Tibial nerve (tissue), 4 donors: ENCODE measurements around the gene CAP2. TPM values are rescaled to one million over a fixed set of nuclear protein-coding genes. Genes with fewer than 3 reads are reported as not detected.
"Not testable (repeated sequence)": the region's sequence is repeated elsewhere in the genome, so short reads cannot be mapped to it uniquely, and the experiment has no call there.

Experiments
- DNase-seq, 2 donors: peaks; one replicate each; pipeline ENCODE4 v3.0.0-alpha.2; 2019; ENCODE audit warnings: low spot score in 2 of 2
- H3K27ac ChIP-seq, 4 donors: fragments of 200-600 bp; sonication (generic) in 3 of 4; one replicate each; pipeline ENCODE4 v1.5.1; 2017 to 2019; ENCODE audit warnings: mild to moderate bottlenecking in 1 of 4
- H3K27me3 ChIP-seq, 2 donors: fragments of 200-600 bp; sonication (generic) in 1 of 2; one replicate each; pipeline versions ENCODE4 v1.5.1 to v1.6.0; 2017 to 2019
- H3K36me3 ChIP-seq, 3 donors: fragments of 200-600 bp; sonication (generic); one replicate each; pipeline ENCODE4 v1.5.1; 2018 to 2019
- H3K4me1 ChIP-seq, 4 donors: fragments of 200-600 bp; sonication (generic) in 3 of 4; one replicate each; pipeline ENCODE4 v1.5.1; 2017 to 2019
- H3K4me3 ChIP-seq, 4 donors: fragments of 200-600 bp; sonication (generic) in 3 of 4; one replicate each; pipeline ENCODE4 v1.5.1; 2017 to 2019; ENCODE audit warnings: mild to moderate bottlenecking in 1 of 4, moderate library complexity in 1 of 4
- H3K9me3 ChIP-seq, 4 donors: fragments of 200-600 bp; sonication (generic) in 3 of 4; one replicate each; pipeline ENCODE4 v1.5.1; 2017 to 2019
- EP300 ChIP-seq, 2 donors: sonication (generic); formaldehyde crosslinking; IDR thresholded peaks; one replicate each; pipeline ENCODE4 v1.6.1; 2017; ENCODE audit warnings: antibody characterized with exemption in 2 of 2, mild to moderate bottlenecking in 1 of 2
- POLR2A ChIP-seq, 2 donors: fragments of 450-650 bp; IDR thresholded peaks; one replicate each; pipeline ENCODE4 v1.6.1; 2017; ENCODE audit warnings: antibody characterized with exemption in 2 of 2, mild to moderate bottlenecking in 2 of 2, moderate library complexity in 2 of 2
- WGBS, 2 donors: methylation state at CpG; one replicate each; pipeline ENCODE4 v1.1.5; 2018; 5-methylcytosine and 5-hydroxymethylcytosine counted together
- total RNA-seq, 4 donors: library from RNA; depleted of rRNA; stranded (reverse); fragments of >200 nt; gene quantifications; one replicate each; pipeline ENCODE4 v1.1.0, GENCODE V29; 2016
- TF ChIP-seq, protein P1 (sequence below), 5 experiments: fragments of 200-600 bp in 3 of 5; fragments of 450-650 bp in 2 of 5; sonication (generic) in 3 of 5; IDR thresholded peaks; one replicate each; pipeline ENCODE4 v1.5.1; 2016 to 2019; ENCODE audit warnings: antibody characterized with exemption in 5 of 5, mild to moderate bottlenecking in 3 of 5, moderate library complexity in 2 of 5

CAP2 gene
- total RNA-seq, 4 donors from 2014 or later = 4.2 to 11.8 (median 4.8) TPM

- H3K27ac ChIP-seq = no peak overlapping the region
- H3K27me3 ChIP-seq = no peaks in the 10 kb centered on the region
- H3K9me3 ChIP-seq = no peaks in the 10 kb centered on the region
- no peak overlapping the region for H3K4me3 ChIP-seq
- WGBS, 2 donors = 95% methylated on average over 3 of the region's 3 CpGs
- peaks cover 0 to 17% (median 0%) of the 10 kb centered on the region in 4 donors for H3K4me1 ChIP-seq
- no peak for TF ChIP-seq POLR2A (IDR thresholded peaks at IDR 0.05)
- no peak for TF ChIP-seq EP300 (IDR thresholded peaks at IDR 0.05)
- TF ChIP-seq, protein P1, sequence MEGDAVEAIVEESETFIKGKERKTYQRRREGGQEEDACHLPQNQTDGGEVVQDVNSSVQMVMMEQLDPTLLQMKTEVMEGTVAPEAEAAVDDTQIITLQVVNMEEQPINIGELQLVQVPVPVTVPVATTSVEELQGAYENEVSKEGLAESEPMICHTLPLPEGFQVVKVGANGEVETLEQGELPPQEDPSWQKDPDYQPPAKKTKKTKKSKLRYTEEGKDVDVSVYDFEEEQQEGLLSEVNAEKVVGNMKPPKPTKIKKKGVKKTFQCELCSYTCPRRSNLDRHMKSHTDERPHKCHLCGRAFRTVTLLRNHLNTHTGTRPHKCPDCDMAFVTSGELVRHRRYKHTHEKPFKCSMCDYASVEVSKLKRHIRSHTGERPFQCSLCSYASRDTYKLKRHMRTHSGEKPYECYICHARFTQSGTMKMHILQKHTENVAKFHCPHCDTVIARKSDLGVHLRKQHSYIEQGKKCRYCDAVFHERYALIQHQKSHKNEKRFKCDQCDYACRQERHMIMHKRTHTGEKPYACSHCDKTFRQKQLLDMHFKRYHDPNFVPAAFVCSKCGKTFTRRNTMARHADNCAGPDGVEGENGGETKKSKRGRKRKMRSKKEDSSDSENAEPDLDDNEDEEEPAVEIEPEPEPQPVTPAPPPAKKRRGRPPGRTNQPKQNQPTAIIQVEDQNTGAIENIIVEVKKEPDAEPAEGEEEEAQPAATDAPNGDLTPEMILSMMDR (IDR thresholded peaks at IDR 0.05) = no peak
- no peaks in the 10 kb centered on the region for H3K36me3 ChIP-seq
- no peak for DNase-seq
Measured at GRCh38 chr6:17396256-17396655, 2.9 kb downstream of the CAP2 start.

DNA sequence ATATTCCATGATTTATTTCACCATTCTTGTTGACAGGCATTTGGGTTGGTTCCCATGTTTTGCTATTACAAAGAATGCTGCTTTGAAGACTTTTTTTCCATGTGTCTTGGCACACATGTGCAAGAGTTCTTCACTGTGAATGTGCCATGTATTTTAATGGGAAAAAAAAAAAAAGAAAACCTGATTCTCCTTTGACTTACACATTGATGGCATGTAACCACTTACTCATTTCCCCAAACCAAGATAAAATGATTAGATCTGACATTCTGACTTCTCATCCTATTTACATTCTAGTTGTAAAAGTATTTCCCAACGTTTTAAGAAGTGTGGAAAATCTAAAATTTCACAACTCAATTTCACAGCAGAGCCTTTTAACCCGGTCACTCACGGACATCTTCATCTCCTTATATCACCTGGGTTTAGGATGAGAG lies 4.4 kb downstream of the CAP2 start:
- Histone ChIP-seq H3K27ac (no peak overlapping the region), H3K4me3 (no peak overlapping the region), H3K9me3 (no peaks in the 10 kb centered on the region), H3K36me3 (no peaks in the 10 kb centered on the region), H3K27me3 (no peaks in the 10 kb centered on the region), H3K4me1 (peaks cover 0 to 14% (median 0%) of the 10 kb centered on the region in 4 donors)
- no peak for TF ChIP-seq POLR2A (IDR thresholded peaks at IDR 0.05)
- peak in 1 of 2 donors; percentile 48 for TF ChIP-seq EP300 (IDR thresholded peaks at IDR 0.05)
- TF ChIP-seq, protein P1 (IDR thresholded peaks at IDR 0.05) = no peak
- DNase-seq = no peak
- 69 to 74% methylated on average over 3 of the region's 3 CpGs for WGBS, 2 donors

GRCh38 chr6:17405181-17405943 lies 12.0 kb downstream of the CAP2 start:
- H3K4me3 ChIP-seq, H3K36me3 ChIP-seq, H3K9me3 ChIP-seq, DNase-seq, H3K4me1 ChIP-seq, H3K27ac ChIP-seq, H3K27me3 ChIP-seq: not testable (repeated sequence)
- WGBS, 2 donors = 85 to 90% methylated on average over 7 of the region's 7 CpGs

DNA sequence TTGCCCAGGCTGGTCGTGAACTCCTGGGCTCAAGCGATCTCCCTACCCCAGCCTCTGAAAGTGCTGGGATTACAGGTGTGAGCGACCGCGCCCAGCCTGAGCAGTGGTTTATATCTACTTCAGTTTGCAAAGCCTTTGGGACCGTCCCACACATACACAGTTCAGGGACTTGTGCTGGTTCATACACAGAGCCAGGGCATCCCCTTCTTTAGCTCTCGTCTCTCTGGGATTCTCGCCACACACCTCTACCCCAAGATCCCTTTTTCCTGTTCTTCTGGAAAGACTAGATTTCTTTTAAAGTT lies 12.5 kb downstream of the CAP2 start:
- Histone ChIP-seq H3K4me3 (no peak overlapping the region), H3K27me3 (no peaks in the 10 kb centered on the region), H3K4me1 (no peaks in the 10 kb centered on the region), H3K27ac (no peak overlapping the region), H3K36me3 (no peaks in the 10 kb centered on the region), H3K9me3 (peaks cover 0 to 8% (median 0%) of the 10 kb centered on the region in 4 donors)
- DNase-seq = no peak
- TF ChIP-seq, protein P1 (IDR thresholded peaks at IDR 0.05) = no peak
- WGBS, 2 donors = 89 to 92% methylated on average over 8 of the region's 8 CpGs

DNA sequence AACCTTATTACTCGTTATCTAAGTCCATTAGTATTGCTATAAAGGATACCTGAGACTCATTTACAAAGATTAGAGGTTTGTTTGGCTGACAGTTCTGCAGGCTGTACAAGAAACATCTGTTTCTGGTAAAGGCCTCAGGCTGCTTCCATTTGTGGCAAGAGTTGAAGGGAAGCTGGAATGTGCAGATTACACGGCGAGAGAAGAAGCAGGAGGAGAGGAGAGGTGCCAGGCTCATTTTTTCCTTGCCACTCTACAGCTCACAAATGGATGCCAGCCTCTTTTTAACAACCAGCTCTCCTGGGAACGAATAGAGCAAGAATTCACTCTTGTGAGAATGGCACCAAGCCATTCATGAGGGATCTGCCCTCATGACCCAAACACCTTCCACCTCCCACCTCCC lies 14.7 kb downstream of the CAP2 start:
- TF ChIP-seq POLR2A (IDR thresholded peaks at IDR 0.05) (no peak), EP300 (IDR thresholded peaks at IDR 0.05) (no peak)
- TF ChIP-seq, protein P1 (IDR thresholded peaks at IDR 0.05) = no peak

More for the DNA sequence above, 14.7 kb downstream of the CAP2 start:
- no peak overlapping the region for H3K27ac ChIP-seq
- H3K9me3 ChIP-seq = peaks cover 0 to 9% (median 0%) of the 10 kb centered on the region in 4 donors
- H3K27me3 ChIP-seq = no peaks in the 10 kb centered on the region
- WGBS, 2 donors = 81% methylated on average over 4 of the region's 4 CpGs
- DNase-seq = no peak
- no peaks in the 10 kb centered on the region for H3K4me1 ChIP-seq
- H3K36me3 ChIP-seq = no peaks in the 10 kb centered on the region
- no peak overlapping the region for H3K4me3 ChIP-seq
